ENCODE data around the gene HRAS.

The HRAS gene

GRCh38 chr11:532986-533585 lies 2.3 kb downstream of the HRAS start:
- H3K27ac ChIP-seq: no peak overlapping the region
- no peak overlapping the region for H3K4me3 ChIP-seq (ENCODE audit: low read depth, low read length)
- H3K27me3 ChIP-seq (replicated peaks): no peaks in the 10 kb centered on the region
- no peak for TF ChIP-seq CTCF (IDR thresholded peaks at IDR 0.05; ENCODE audit: low read depth, low read length, missing control alignments)
- H3K36me3 ChIP-seq (replicated peaks): peaks cover 23% of the 10 kb centered on the region
- no peak for DNase-seq
- in situ Hi-C loops (cut with HindIII; ENCODE audit: low pct_ligation_motif_present, low sequenced_read_pairs): no loop called here

- H3K36me3 ChIP-seq (replicated peaks): peaks cover 23% of the 10 kb centered on the region
- no peak for TF ChIP-seq CTCF (IDR thresholded peaks at IDR 0.05; ENCODE audit: low read depth, low read length, missing control alignments)
- in situ Hi-C loops (cut with HindIII; ENCODE audit: low pct_ligation_motif_present, low sequenced_read_pairs): no loop called here
- H3K4me3 ChIP-seq (ENCODE audit: low read depth, low read length): no peak overlapping the region
- DNase-seq: no peak
- H3K27ac ChIP-seq: no peak overlapping the region
- H3K27me3 ChIP-seq (replicated peaks): no peaks in the 10 kb centered on the region
Measured at GRCh38 chr11:532527-532985, 2.8 kb downstream of the HRAS start.

GRCh38 chr11:531919-532526 lies 3.4 kb downstream of the HRAS start:
- no peak for TF ChIP-seq CTCF (IDR thresholded peaks at IDR 0.05; ENCODE audit: low read depth, low read length, missing control alignments)
- in situ Hi-C loops (cut with HindIII; ENCODE audit: low pct_ligation_motif_present, low sequenced_read_pairs): no loop called here

GRCh38 chr11:530960-531831 lies 4.2 kb downstream of the HRAS start:
- Histone ChIP-seq H3K4me3 (ENCODE audit: low read depth, low read length) (no peak overlapping the region), H3K27me3 (replicated peaks) (no peaks in the 10 kb centered on the region), H3K36me3 (replicated peaks) (peaks cover 23% of the 10 kb centered on the region), H3K27ac (no peak overlapping the region)
- TF ChIP-seq CTCF (IDR thresholded peaks at IDR 0.05; ENCODE audit: low read depth, low read length, missing control alignments): no peak
- in situ Hi-C loops (cut with HindIII; ENCODE audit: low pct_ligation_motif_present, low sequenced_read_pairs): no loop called here
- DNase-seq: no peak

More at GRCh38 chr11:531919-532526, 3.4 kb downstream of the HRAS start:
- Histone ChIP-seq H3K36me3 (replicated peaks) (peaks cover 23% of the 10 kb centered on the region), H3K4me3 (ENCODE audit: low read depth, low read length) (no peak overlapping the region), H3K27ac (no peak overlapping the region), H3K27me3 (replicated peaks) (no peaks in the 10 kb centered on the region)
- no peak for DNase-seq

GRCh38 chr11:529728-530411 lies 5.5 kb downstream of the HRAS start:
- H3K27ac ChIP-seq: no peak overlapping the region
- H3K4me3 ChIP-seq (ENCODE audit: low read depth, low read length): no peak overlapping the region
- TF ChIP-seq CTCF (IDR thresholded peaks at IDR 0.05; ENCODE audit: low read depth, low read length, missing control alignments): no peak

More at GRCh38 chr11:529728-530411, 5.5 kb downstream of the HRAS start:
- no peak for DNase-seq
- in situ Hi-C loops (cut with HindIII; ENCODE audit: low pct_ligation_motif_present, low sequenced_read_pairs): no loop called here
- Histone ChIP-seq H3K27me3 (replicated peaks) (no peaks in the 10 kb centered on the region), H3K36me3 (replicated peaks) (peaks cover 23% of the 10 kb centered on the region)

Measured in brain microvascular endothelial cell (primary cell).